GM12865 (cell line): ENCODE data around the gene TNXB.
A peak's percentile ranks its signal among the peaks of the same experiment; 100 is the strongest.

ENCODE experiments used
- DNase-seq: peaks from one replicate; pipeline ENCODE4 v3.0.0; 2010; ENCODE audit warnings: low read depth
- H3K4me3 ChIP-seq: 2 replicates; pipeline ENCODE4 v1.5.1; 2011; ENCODE audit warnings: mild to moderate bottlenecking, low read depth, low read length, control low read depth
- CTCF ChIP-seq: IDR thresholded peaks from 2 replicates; pipeline ENCODE4 v1.5.1; 2011; ENCODE audit warnings: low read length, control low read depth, low read depth, inconsistent platforms; ENCODE audit not compliant: insufficient read depth; ENCODE audit errors: missing control alignments

The TNXB gene

GRCh38 chr6:32127409-32127716 lies 18.2 kb upstream of the TNXB start:
- peak overlapping the region; percentile 96 for H3K4me3 ChIP-seq
- no peak for TF ChIP-seq CTCF
- no peak for DNase-seq

GRCh38 chr6:32126880-32127279 lies 17.7 kb upstream of the TNXB start:
- peak overlapping the region; percentile 96 for H3K4me3 ChIP-seq
- no peak for TF ChIP-seq CTCF
- no peak for DNase-seq

- DNase-seq, result no peak
- TF ChIP-seq CTCF, result no peak
- H3K4me3 ChIP-seq, result no peak overlapping the region
Measured at GRCh38 chr6:32123681-32124080, 14.5 kb upstream of the TNXB start.

- no peak for DNase-seq
- no peak overlapping the region for H3K4me3 ChIP-seq
Measured at GRCh38 chr6:32120573-32121059, 11.5 kb upstream of the TNXB start.

DNA sequence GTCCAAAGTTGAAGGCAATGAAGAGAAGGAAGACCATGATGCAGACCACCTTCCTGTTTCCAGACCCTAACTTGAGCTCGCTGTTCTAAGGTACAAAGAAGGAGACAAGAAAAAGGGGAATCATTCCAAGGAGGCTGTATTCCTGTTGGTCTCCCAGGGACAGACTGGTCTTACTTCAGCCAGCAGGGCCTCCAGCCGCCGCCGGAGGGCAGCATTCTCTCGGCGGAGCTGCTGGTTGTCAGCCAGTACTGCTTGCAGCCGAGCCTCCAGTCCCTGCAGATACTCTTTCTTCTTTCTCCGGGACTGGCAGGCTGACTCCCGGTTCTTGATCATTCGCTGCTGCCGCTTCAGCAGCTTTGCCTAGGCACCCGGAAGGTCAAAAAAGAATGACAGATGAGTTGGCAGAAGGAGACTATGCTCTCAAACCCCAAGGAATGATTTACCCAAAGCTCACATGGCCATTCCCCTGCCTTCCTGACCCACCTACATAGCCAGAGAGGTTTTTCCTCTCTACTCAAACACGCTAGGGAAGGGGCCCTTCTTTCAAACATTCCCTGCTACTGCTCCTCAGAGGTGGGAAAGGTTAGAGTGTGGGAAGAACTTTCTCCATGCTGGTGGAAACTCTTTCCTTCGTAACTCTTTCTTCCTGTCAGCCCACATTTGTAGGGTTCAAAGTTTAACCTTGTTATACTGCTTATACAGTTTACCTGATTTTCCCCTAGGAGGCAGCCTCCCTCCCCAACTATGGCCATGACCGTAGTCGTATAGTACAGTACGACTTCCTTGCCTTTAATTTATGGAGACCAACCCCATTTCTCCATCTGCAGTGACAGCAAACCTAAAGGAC lies 9.9 kb upstream of the TNXB start:
- TF ChIP-seq CTCF, result peak; percentile 89
- DNase-seq, result peak; percentile 82
- H3K4me3 ChIP-seq, result no peak overlapping the region

More at GRCh38 chr6:32120573-32121059, 11.5 kb upstream of the TNXB start:
- TF ChIP-seq CTCF, result no peak

GRCh38 chr6:32117461-32117860 lies 8.3 kb upstream of the TNXB start:
- no peak for DNase-seq
- H3K4me3 ChIP-seq, result no peak overlapping the region
- TF ChIP-seq CTCF, result no peak

GRCh38 chr6:32116674-32117073 lies 7.5 kb upstream of the TNXB start:
- TF ChIP-seq CTCF, result no peak
- H3K4me3 ChIP-seq, result no peak overlapping the region
- DNase-seq, result no peak
